PFSK-1 (cell line): ENCODE results near the gene RPL41.

ENCODE experiments used
- FOXP2 ChIP-seq: optimal IDR thresholded peaks from 2 replicates; pipeline ENCODE3; 2011; ENCODE audit warnings: borderline replicate concordance, control low read depth, inconsistent platforms; ENCODE audit not compliant: insufficient read depth; ENCODE audit errors: extremely low read length, extremely low read depth
- POLR2AphosphoS5 ChIP-seq: IDR thresholded peaks from 2 replicates; pipeline ENCODE4 v1.6.1; 2012; ENCODE audit warnings: low read depth, mild to moderate bottlenecking, control low read depth, low read length, moderate library complexity
- REST ChIP-seq, 2 experiments: IDR thresholded peaks; 2 replicates each; pipeline versions ENCODE4 v1.6.1 to v1.8.0; 2011 to 2012; ENCODE audit warnings: low read depth in 2 of 2, low read length in 2 of 2, control low read depth in 1 of 2, inconsistent platforms in 1 of 2, mild to moderate bottlenecking in 1 of 2, moderate library complexity in 1 of 2; ENCODE audit not compliant: insufficient read depth in 1 of 2
- SIN3A ChIP-seq: IDR thresholded peaks from 2 replicates; pipeline ENCODE4 v1.6.1; 2012; ENCODE audit warnings: mild to moderate bottlenecking, low read length, moderate library complexity, borderline replicate concordance; ENCODE audit not compliant: insufficient read depth
- TAF1 ChIP-seq: IDR thresholded peaks from 2 replicates; pipeline ENCODE4 v1.6.1; 2012; ENCODE audit warnings: low read length, control low read depth, borderline replicate concordance; ENCODE audit not compliant: insufficient read depth

GRCh38 chr12:56137853-56138571 is 21.6 kb downstream of the RPL41 start:
- TF ChIP-seq POLR2AphosphoS5 (no peak), SIN3A (no peak), TAF1 (no peak), REST (IDR thresholded peaks at IDR 0.05; ENCODE audit: insufficient read depth in 1 of 2, low read depth in 2 of 2, low read length in 2 of 2) (no peak), FOXP2 (no peak)
